ENCODE data around the gene NRTN. TPM values are rescaled to one million over a fixed set of nuclear protein-coding genes. Genes with fewer than 3 reads are reported as not detected.

NRTN gene
- polyA plus RNA-seq, 1 donor (not counting 4 experiments of a cell fraction or from before 2014, with no cell fraction given) = not detected

DNA sequence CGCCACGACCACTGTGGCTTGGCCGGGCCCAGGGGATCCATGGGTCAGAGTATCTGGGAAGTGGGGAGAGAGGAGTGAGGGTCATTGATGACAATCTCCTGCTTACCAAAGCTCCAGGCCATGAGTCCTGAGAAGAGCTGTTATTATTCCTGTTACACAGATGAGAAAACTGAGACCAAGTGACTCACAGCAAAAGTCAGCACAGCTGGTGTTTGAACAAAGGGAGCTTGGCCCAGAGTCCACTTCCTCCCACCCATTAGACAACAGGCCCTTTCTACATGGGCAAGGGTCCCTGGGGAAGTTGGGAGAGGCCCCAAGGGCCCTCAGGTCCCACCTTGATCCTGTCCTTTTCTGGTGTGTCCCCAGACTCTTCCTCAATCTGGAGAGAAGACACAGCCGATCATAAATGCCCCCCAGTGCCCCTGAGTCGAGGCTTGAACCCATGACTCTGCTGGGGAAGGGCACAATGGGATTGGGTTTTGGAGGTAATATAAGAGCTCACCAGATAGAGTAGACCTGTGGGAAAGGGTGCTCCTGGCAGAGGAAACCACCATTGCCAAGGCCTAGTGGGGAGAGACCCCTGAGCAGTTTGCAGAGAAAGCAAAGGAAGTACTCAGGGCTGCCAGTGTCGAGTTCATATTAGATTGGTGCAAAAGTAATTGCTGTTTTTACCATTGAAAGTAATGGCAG is 27.8 kb downstream of the NRTN start:
- Histone ChIP-seq H3K27ac (ENCODE audit: control insufficient read depth, insufficient read depth, low read length) (no peak overlapping the region), H3K27me3 (ENCODE audit: control insufficient read depth, extremely low read depth, insufficient read depth, low read length) (peaks cover 15% of the 10 kb centered on the region), H3K4me1 (ENCODE audit: control insufficient read depth, extremely low read depth, insufficient read depth, low read length) (no peaks in the 10 kb centered on the region), H4K20me1 (ENCODE audit: control insufficient read depth, extremely low read depth, insufficient read depth, low read length) (no peaks in the 10 kb centered on the region), H3K79me2 (ENCODE audit: control insufficient read depth, insufficient read depth, low read length) (no peaks in the 10 kb centered on the region), H3K4me3 (ENCODE audit: control insufficient read depth in 2 of 3, extremely low read depth in 1 of 3, insufficient read depth in 2 of 3, low read depth in 1 of 3, low read length in 3 of 3) (no peak overlapping the region), H3K9me1 (ENCODE audit: control insufficient read depth, extremely low read depth, insufficient read depth, low read length) (no peaks in the 10 kb centered on the region), H3K9ac (ENCODE audit: control insufficient read depth, extremely low read depth, insufficient read depth, low read length) (no peak overlapping the region), H3K36me3 (ENCODE audit: control insufficient read depth in 2 of 2, extremely low read depth in 1 of 2, insufficient read depth in 2 of 2, low read length in 2 of 2) (no peaks in the 10 kb centered on the region), H3K4me2 (ENCODE audit: control insufficient read depth, extremely low read depth, insufficient read depth, low read depth, low read length) (no peak overlapping the region), H3K9me3 (ENCODE audit: control insufficient read depth, low read depth, low read length) (no peaks in the 10 kb centered on the region), H2AFZ (ENCODE audit: control insufficient read depth, low read length) (no peak overlapping the region)
- TF ChIP-seq EZH2 (IDR thresholded peaks at IDR 0.05; ENCODE audit: low read length) = no peak
- TF ChIP-seq, protein P1, sequence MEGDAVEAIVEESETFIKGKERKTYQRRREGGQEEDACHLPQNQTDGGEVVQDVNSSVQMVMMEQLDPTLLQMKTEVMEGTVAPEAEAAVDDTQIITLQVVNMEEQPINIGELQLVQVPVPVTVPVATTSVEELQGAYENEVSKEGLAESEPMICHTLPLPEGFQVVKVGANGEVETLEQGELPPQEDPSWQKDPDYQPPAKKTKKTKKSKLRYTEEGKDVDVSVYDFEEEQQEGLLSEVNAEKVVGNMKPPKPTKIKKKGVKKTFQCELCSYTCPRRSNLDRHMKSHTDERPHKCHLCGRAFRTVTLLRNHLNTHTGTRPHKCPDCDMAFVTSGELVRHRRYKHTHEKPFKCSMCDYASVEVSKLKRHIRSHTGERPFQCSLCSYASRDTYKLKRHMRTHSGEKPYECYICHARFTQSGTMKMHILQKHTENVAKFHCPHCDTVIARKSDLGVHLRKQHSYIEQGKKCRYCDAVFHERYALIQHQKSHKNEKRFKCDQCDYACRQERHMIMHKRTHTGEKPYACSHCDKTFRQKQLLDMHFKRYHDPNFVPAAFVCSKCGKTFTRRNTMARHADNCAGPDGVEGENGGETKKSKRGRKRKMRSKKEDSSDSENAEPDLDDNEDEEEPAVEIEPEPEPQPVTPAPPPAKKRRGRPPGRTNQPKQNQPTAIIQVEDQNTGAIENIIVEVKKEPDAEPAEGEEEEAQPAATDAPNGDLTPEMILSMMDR (optimal IDR thresholded peaks at IDR 0.05 in 1 of 3, IDR thresholded peaks at IDR 0.05 in 1 of 3, conservative IDR thresholded peaks at IDR 0.05 in 1 of 3; ENCODE audit: extremely low read depth in 1 of 3, insufficient read depth in 2 of 3, low read length in 3 of 3) = no peak
- dilution Hi-C loops (cut with MboI; ENCODE audit: extremely low pct_ligation_motif_present, low sequenced_read_pairs) = no loop called here
- no peak for DNase-seq (ENCODE audit: low read depth, low spot score)
- no peak for FAIRE-seq

DNA sequence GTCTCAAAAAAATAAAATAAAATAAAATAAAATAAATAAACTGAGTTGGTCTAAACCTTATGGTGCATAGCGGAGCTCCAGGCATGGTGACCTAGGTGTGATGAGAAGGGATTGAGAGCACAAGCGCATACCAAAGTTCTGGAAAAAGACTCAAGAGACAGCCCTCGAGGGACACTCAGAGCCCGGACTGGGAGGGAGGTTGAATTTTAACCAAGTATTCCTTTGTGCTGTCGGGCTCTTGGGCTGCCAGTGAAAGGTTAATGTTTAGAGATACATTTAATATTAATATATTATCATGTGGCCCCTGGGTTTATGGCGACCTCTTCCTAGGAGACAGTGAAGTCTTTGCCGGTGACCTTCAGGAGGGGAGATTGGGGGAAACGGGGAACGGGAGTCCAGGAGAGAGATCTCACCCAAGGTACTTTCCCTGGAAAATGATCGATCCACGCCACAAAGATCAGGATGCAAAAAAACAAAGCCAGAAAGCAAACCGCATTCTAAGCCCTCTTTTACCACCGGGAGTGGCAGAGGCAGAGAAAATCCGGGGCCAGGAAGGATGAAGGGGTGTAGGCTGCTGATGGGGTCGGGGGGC is 33.0 kb downstream of the NRTN start:
- Histone ChIP-seq H3K36me3 (ENCODE audit: control insufficient read depth in 2 of 2, extremely low read depth in 1 of 2, insufficient read depth in 2 of 2, low read length in 2 of 2) (no peaks in the 10 kb centered on the region), H3K27ac (ENCODE audit: control insufficient read depth, insufficient read depth, low read length) (no peak overlapping the region), H4K20me1 (ENCODE audit: control insufficient read depth, extremely low read depth, insufficient read depth, low read length) (no peaks in the 10 kb centered on the region), H3K9me1 (ENCODE audit: control insufficient read depth, extremely low read depth, insufficient read depth, low read length) (no peaks in the 10 kb centered on the region), H3K9ac (ENCODE audit: control insufficient read depth, extremely low read depth, insufficient read depth, low read length) (no peak overlapping the region), H3K4me1 (ENCODE audit: control insufficient read depth, extremely low read depth, insufficient read depth, low read length) (peaks cover 3% of the 10 kb centered on the region), H3K4me2 (ENCODE audit: control insufficient read depth, extremely low read depth, insufficient read depth, low read depth, low read length) (no peak overlapping the region), H3K4me3 (ENCODE audit: control insufficient read depth in 2 of 3, extremely low read depth in 1 of 3, insufficient read depth in 2 of 3, low read depth in 1 of 3, low read length in 3 of 3) (no peak overlapping the region), H2AFZ (ENCODE audit: control insufficient read depth, low read length) (no peak overlapping the region), H3K27me3 (ENCODE audit: control insufficient read depth, extremely low read depth, insufficient read depth, low read length) (peaks cover 2% of the 10 kb centered on the region), H3K79me2 (ENCODE audit: control insufficient read depth, insufficient read depth, low read length) (no peaks in the 10 kb centered on the region), H3K9me3 (ENCODE audit: control insufficient read depth, low read depth, low read length) (no peaks in the 10 kb centered on the region)
- DNase-seq (ENCODE audit: low read depth, low spot score) = no peak
- FAIRE-seq = no peak
- TF ChIP-seq, protein P1 (optimal IDR thresholded peaks at IDR 0.05 in 1 of 3, IDR thresholded peaks at IDR 0.05 in 1 of 3, conservative IDR thresholded peaks at IDR 0.05 in 1 of 3; ENCODE audit: extremely low read depth in 1 of 3, insufficient read depth in 2 of 3, low read length in 3 of 3) = no peak
- TF ChIP-seq EZH2 (IDR thresholded peaks at IDR 0.05; ENCODE audit: low read length) = no peak
- dilution Hi-C loops (cut with MboI; ENCODE audit: extremely low pct_ligation_motif_present, low sequenced_read_pairs) = no loop called here

Data from keratinocyte (primary cell).